SK-N-SH (cell line): ENCODE data around the gene TRPM2. TPM values are rescaled to one million over a fixed set of nuclear protein-coding genes. Genes with fewer than 3 reads are reported as not detected.
"Not testable (repeated sequence)": the region's sequence is repeated elsewhere in the genome, so short reads cannot be mapped to it uniquely, and the experiment has no call there.

Experiments
- CTCF ChIA-PET: fragments of 300-600, 350-600 bp; formaldehyde crosslinking; extraction: SDS; loops from one replicate; lab custom pipeline; 2021; lab: Yijun Ruan, JAX
- POLR2A ChIA-PET: fragments of 350-600 bp; sonication (Branson Sonifier 250); formaldehyde crosslinking; extraction: SDS; loops from one replicate; lab custom pipeline; 2020; ENCODE audit warnings: antibody characterized with exemption, inconsistent platforms; lab: Yijun Ruan, JAX
- DNase-seq: peaks from one replicate; pipeline ENCODE4 v3.0.0; 2012
- H2AFZ ChIP-seq: fragments of 200-600 bp; sonication (generic); 2 replicates; pipeline ENCODE4 v1.8.1; 2016; ENCODE audit warnings: antibody characterized with exemption, mild to moderate bottlenecking, low read depth
- H3F3A ChIP-seq: fragments of 200-600 bp; sonication (generic); replicated peaks from 2 replicates; pipeline ENCODE3; 2016; ENCODE audit warnings: antibody characterized with exemption, mild to moderate bottlenecking; ENCODE audit not compliant: insufficient read depth
- H3K27ac ChIP-seq, 2 experiments: fragments of 200-500 bp in 1 of 2; fragments of 200-600 bp in 1 of 2; sonication (Bioruptor generic) in 1 of 2; sonication (generic), shearing (Covaris generic) in 1 of 2; 2 replicates each; pipeline versions ENCODE4 v1.5.1 to v1.6.1; 2014 to 2016; ENCODE audit warnings: low read depth in 2 of 2, inconsistent platforms in 1 of 2, low read length in 1 of 2, mild to moderate bottlenecking in 1 of 2, mixed read lengths in 1 of 2
- H3K27me3 ChIP-seq: fragments of 200-600 bp; sonication (generic), shearing (Covaris generic); 2 replicates; pipeline ENCODE4 v1.6.1; 2016; ENCODE audit warnings: mixed run types; ENCODE audit not compliant: insufficient read depth
- H3K36me3 ChIP-seq, 2 experiments: fragments of 200-500 bp in 1 of 2; fragments of 200-600 bp in 1 of 2; sonication (Bioruptor generic) in 1 of 2; sonication (generic) in 1 of 2; replicated peaks in 1 of 2; 2 replicates each; pipeline versions ENCODE3 to v1.5.1; 2014 to 2016; ENCODE audit warnings: low read length in 1 of 2, mild to moderate bottlenecking in 1 of 2; ENCODE audit not compliant: insufficient read depth in 2 of 2, control insufficient read depth in 1 of 2
- H3K4me1 ChIP-seq, 2 experiments: fragments of 200-500 bp in 1 of 2; fragments of 200-600 bp in 1 of 2; sonication (Bioruptor generic) in 1 of 2; sonication (generic), shearing (Covaris generic) in 1 of 2; 2 replicates each; pipeline versions ENCODE4 v1.5.1 to v1.6.1; 2014 to 2016; ENCODE audit warnings: low read depth in 1 of 2, low read length in 1 of 2, mixed run types in 1 of 2; ENCODE audit not compliant: insufficient read depth in 2 of 2, control insufficient read depth in 1 of 2
- H3K4me2 ChIP-seq: fragments of 200-600 bp; sonication (generic), shearing (Covaris generic); 2 replicates; pipeline ENCODE4 v1.6.1; 2017; ENCODE audit warnings: mixed run types
- H3K4me3 ChIP-seq, 2 experiments: fragments of 200-500 bp in 1 of 2; fragments of 200-600 bp in 1 of 2; sonication (Bioruptor generic) in 1 of 2; sonication (generic), shearing (Covaris generic) in 1 of 2; 2 replicates each; pipeline versions ENCODE4 v1.5.1 to v1.8.1; 2014 to 2016; ENCODE audit warnings: low read depth in 2 of 2, inconsistent platforms in 1 of 2, low read length in 1 of 2, mild to moderate bottlenecking in 1 of 2, mixed read lengths in 1 of 2, moderate library complexity in 1 of 2
- H3K79me2 ChIP-seq: fragments of 200-600 bp; sonication (generic); 2 replicates; pipeline ENCODE4 v1.8.1; 2017; ENCODE audit warnings: mild to moderate bottlenecking; ENCODE audit not compliant: insufficient read depth
- H3K9ac ChIP-seq: fragments of 200-600 bp; sonication (generic); 2 replicates; pipeline ENCODE4 v1.6.1; 2017; ENCODE audit warnings: mixed run types
- H3K9me2 ChIP-seq: fragments of 200-600 bp; sonication (generic); 2 replicates; pipeline ENCODE4 v1.6.1; 2017; ENCODE audit warnings: mixed run types
- H3K9me3 ChIP-seq: fragments of 200-600 bp; sonication (generic); 2 replicates; pipeline ENCODE4 v1.6.1; 2017; ENCODE audit warnings: mixed run types, mild to moderate bottlenecking, moderate library complexity
- H4K20me1 ChIP-seq: fragments of 200-600 bp; sonication (generic); 2 replicates; pipeline ENCODE4 v1.6.1; 2017; ENCODE audit warnings: mild to moderate bottlenecking, mixed run types; ENCODE audit not compliant: insufficient read depth
- MEF2A ChIP-seq: IDR thresholded peaks from 2 replicates; pipeline ENCODE4 v1.4.0; 2012; ENCODE audit warnings: low read depth, borderline replicate concordance
- POLR2AphosphoS5 ChIP-seq: IDR thresholded peaks from 2 replicates; pipeline ENCODE4 v1.6.1; 2012; ENCODE audit warnings: low read depth, low read length
- RFX5 ChIP-seq: IDR thresholded peaks from 2 replicates; pipeline ENCODE4 v1.6.1; 2012; ENCODE audit warnings: mild to moderate bottlenecking, improper control_type of control experiment, low read length
- SMC3 ChIP-seq: IDR thresholded peaks from 2 replicates; pipeline ENCODE4 v1.6.1; 2012; ENCODE audit warnings: low read depth, low read length, improper control_type of control experiment
- WGBS: methylation state at CpG from one replicate; pipeline ENCODE4 v1.1.6; 2017; ENCODE audit warnings: low lambda C conversion rate; 5-methylcytosine and 5-hydroxymethylcytosine counted together
- polyA plus RNA-seq, 3 experiments: library from polyadenylated mRNA; depleted of rRNA; stranded (reverse); fragments of >200 nt; gene quantifications; 2 replicates each; pipeline ENCODE4 v1.2.3, GENCODE V29; 2012
- TF ChIP-seq, protein P1 (sequence below): IDR thresholded peaks from 2 replicates; pipeline ENCODE4 v1.4.0; 2012; ENCODE audit warnings: low read depth, borderline replicate concordance
- TF ChIP-seq, protein P2 (sequence below): fragments of 200-600 bp; sonication (generic); IDR thresholded peaks from 2 replicates; pipeline ENCODE4 v1.6.1; 2017; ENCODE audit warnings: antibody characterized with exemption, mild to moderate bottlenecking, moderate library complexity
- TF ChIP-seq, protein P3 (sequence below): IDR thresholded peaks from 2 replicates; pipeline ENCODE4 v1.4.0; 2012; ENCODE audit warnings: low read depth

TRPM2 gene
- polyA plus RNA-seq, 1 of the 3 experiments (the other 2 are of a cell fraction) = not detected

DNA sequence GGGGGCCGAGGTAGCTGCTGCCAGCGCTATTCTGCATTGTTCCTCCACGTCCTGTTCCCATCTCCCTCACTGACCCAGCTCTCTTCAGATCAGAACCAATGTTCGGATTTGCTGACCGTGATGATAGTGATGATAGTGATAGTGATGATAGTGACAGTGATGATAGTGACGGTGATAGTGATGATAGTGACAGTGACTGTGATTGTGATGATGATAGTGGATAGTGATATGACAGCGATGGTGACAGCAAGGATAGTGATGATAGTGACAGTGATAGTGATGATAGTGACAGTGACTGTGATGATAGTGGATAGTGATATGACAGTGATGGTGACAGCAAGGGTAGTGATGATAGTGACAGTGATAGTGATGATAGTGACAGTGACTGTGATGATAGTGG is 51.1 kb downstream of the TRPM2 start:
- H3K9me3 ChIP-seq, H3K9ac ChIP-seq, H4K20me1 ChIP-seq, DNase-seq, H3K9me2 ChIP-seq, H3K36me3 ChIP-seq, H3K27ac ChIP-seq, H3K4me1 ChIP-seq, H3K79me2 ChIP-seq, H2AFZ ChIP-seq, H3K4me3 ChIP-seq, POLR2A ChIA-PET, H3K27me3 ChIP-seq, H3K4me2 ChIP-seq, CTCF ChIA-PET: not testable (repeated sequence)
- peaks cover 13% of the 10 kb centered on the region for H3F3A ChIP-seq
- WGBS = 34% methylated on average over 7 of the region's 7 CpGs

DNA sequence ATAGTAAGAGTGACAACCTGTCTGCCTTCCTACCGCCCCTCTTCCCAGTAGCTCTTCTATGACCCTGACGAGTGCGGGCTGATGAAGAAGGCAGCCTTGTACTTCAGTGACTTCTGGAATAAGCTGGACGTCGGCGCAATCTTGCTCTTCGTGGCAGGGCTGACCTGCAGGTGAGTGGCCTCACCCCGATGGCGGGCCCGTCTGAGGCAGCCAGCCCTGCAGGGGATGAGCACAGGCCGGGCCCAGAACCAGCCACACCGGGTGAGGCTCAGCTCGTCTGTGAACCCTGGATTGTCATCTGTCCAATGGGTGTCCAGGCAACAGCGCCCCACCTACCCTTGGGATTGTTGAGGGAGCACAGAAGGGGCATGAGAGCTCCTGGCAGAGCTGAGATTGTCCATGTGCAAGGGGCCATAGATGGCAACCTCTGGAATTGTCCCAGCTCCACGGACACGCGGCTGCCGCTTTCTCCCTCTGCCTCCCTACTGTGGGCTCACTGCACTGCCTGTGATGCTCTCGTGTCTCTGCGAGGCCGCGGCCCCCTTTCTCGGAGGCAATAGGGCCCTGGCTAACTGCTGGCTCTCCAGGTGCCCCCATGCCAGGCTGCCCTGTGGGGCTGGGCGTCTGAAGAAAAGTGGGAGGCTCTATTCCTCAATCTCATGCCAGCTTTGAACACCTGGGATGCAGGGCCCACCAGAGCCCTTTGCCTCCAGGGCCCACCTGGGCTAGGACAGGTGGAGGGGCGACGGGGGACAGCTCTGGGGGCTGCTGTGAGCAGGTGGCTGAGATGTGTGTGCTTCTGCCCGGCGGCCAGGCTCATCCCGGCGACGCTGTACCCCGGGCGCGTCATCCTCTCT is 51.9 kb downstream of the TRPM2 start:
- Histone ChIP-seq H3K27me3 (0 out of 2 replicates have a peak, but pooled peaks cover 3% of the 10 kb centered on the region), H3K4me1 (no peaks in the 10 kb centered on the region), H3F3A (peaks cover 13% of the 10 kb centered on the region), H3K79me2 (no peaks in the 10 kb centered on the region), H4K20me1 (no peaks in the 10 kb centered on the region), H3K4me3 (no peak overlapping the region), H3K4me2 (no peak overlapping the region), H2AFZ (no peak overlapping the region), H3K9me3 (no peaks in the 10 kb centered on the region), H3K36me3 (no peaks in the 10 kb centered on the region), H3K27ac (no peak overlapping the region), H3K9me2 (no peaks in the 10 kb centered on the region), H3K9ac (no peak overlapping the region)
- ChIA-PET CTCF (no interaction called here), POLR2A (no interaction called here)
- WGBS = 57% methylated on average over 26 of the region's 34 CpGs
- DNase-seq = peak; percentile 5
- TF ChIP-seq SMC3 (no peak), POLR2AphosphoS5 (no peak), MEF2A (no peak), RFX5 (no peak)
- TF ChIP-seq, protein P1, sequence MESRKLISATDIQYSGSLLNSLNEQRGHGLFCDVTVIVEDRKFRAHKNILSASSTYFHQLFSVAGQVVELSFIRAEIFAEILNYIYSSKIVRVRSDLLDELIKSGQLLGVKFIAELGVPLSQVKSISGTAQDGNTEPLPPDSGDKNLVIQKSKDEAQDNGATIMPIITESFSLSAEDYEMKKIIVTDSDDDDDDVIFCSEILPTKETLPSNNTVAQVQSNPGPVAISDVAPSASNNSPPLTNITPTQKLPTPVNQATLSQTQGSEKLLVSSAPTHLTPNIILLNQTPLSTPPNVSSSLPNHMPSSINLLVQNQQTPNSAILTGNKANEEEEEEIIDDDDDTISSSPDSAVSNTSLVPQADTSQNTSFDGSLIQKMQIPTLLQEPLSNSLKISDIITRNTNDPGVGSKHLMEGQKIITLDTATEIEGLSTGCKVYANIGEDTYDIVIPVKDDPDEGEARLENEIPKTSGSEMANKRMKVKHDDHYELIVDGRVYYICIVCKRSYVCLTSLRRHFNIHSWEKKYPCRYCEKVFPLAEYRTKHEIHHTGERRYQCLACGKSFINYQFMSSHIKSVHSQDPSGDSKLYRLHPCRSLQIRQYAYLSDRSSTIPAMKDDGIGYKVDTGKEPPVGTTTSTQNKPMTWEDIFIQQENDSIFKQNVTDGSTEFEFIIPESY = no peak
- TF ChIP-seq, protein P2, sequence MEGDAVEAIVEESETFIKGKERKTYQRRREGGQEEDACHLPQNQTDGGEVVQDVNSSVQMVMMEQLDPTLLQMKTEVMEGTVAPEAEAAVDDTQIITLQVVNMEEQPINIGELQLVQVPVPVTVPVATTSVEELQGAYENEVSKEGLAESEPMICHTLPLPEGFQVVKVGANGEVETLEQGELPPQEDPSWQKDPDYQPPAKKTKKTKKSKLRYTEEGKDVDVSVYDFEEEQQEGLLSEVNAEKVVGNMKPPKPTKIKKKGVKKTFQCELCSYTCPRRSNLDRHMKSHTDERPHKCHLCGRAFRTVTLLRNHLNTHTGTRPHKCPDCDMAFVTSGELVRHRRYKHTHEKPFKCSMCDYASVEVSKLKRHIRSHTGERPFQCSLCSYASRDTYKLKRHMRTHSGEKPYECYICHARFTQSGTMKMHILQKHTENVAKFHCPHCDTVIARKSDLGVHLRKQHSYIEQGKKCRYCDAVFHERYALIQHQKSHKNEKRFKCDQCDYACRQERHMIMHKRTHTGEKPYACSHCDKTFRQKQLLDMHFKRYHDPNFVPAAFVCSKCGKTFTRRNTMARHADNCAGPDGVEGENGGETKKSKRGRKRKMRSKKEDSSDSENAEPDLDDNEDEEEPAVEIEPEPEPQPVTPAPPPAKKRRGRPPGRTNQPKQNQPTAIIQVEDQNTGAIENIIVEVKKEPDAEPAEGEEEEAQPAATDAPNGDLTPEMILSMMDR = no peak
- TF ChIP-seq, protein P3, sequence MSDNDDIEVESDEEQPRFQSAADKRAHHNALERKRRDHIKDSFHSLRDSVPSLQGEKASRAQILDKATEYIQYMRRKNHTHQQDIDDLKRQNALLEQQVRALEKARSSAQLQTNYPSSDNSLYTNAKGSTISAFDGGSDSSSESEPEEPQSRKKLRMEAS = no peak
- TF ChIP-seq, all 33 proteins: peak for 0
